ENCODE measurements around the gene NRK. TPM values are rescaled to one million over a fixed set of nuclear protein-coding genes. Genes with fewer than 3 reads are reported as not detected.

Gene NRK
- total RNA-seq, 3 donors from 2014 or later: 0.16 to 2.6 (median 0.66) TPM

DNA sequence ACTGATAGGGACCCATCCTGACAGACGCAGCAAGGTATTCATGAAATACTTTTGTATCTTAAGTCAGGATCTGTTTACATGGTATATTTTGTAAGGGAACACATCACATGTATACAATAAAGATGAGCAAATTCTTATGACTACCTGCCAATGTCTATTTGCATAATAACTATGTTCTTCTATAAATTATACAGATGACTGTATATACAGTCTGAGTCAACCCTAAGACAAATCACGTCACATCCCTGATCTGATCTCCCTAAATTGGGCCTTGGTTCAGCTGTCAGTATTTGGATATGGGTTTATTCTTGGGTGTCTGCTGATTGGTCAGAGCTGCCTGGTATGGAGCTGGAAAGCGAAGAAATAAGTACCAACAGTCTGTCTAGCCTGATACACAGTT, 122.9 kb downstream of the NRK start:
- H3K4me3 ChIP-seq: no peak overlapping the region
- intact Hi-C loops (cut with DNase I; ENCODE audit: low total_unique reads): no loop called here
- peaks cover 0 to 11% of the 10 kb centered on the region in 2 donors for H3K9me3 ChIP-seq
- H3K27me3 ChIP-seq: peaks cover 0 to 17% of the 10 kb centered on the region in 2 donors
- no peaks in the 10 kb centered on the region for H3K4me1 ChIP-seq
- TF ChIP-seq CTCF (IDR thresholded peaks at IDR 0.05): no peak
- H3K27ac ChIP-seq: no peak overlapping the region
- no peak for DNase-seq (ENCODE audit: low spot score in 2 of 2)
- no peaks in the 10 kb centered on the region for H3K36me3 ChIP-seq

- Histone ChIP-seq H3K27ac (no peak overlapping the region), H3K36me3 (no peaks in the 10 kb centered on the region), H3K9me3 (no peaks in the 10 kb centered on the region), H3K4me1 (no peaks in the 10 kb centered on the region), H3K27me3 (peaks cover 0 to 31% of the 10 kb centered on the region in 2 donors), H3K4me3 (no peak overlapping the region)
- TF ChIP-seq POLR2A (IDR thresholded peaks at IDR 0.05) (no peak), POLR2AphosphoS5 (IDR thresholded peaks at IDR 0.05) (no peak), CTCF (IDR thresholded peaks at IDR 0.05) (no peak)
- DNase-seq (ENCODE audit: low spot score in 2 of 2): no peak
- intact Hi-C loops (cut with DNase I; ENCODE audit: low total_unique reads): no loop called here
Observed at GRCh38 chrX:105969487-105969886, 147.1 kb downstream of the NRK start.

GRCh38 chrX:105972690-105973386, 150.5 kb downstream of the NRK start:
- Histone ChIP-seq H3K27ac (no peak overlapping the region), H3K4me1 (no peaks in the 10 kb centered on the region), H3K27me3 (peaks cover 0 to 31% of the 10 kb centered on the region in 2 donors), H3K36me3 (no peaks in the 10 kb centered on the region), H3K9me3 (no peaks in the 10 kb centered on the region), H3K4me3 (no peak overlapping the region)
- no peak for DNase-seq (ENCODE audit: low spot score in 2 of 2)
- intact Hi-C loops (cut with DNase I; ENCODE audit: low total_unique reads): no loop called here
- no peak for TF ChIP-seq POLR2A (IDR thresholded peaks at IDR 0.05)
- no peak for TF ChIP-seq CTCF (IDR thresholded peaks at IDR 0.05)
- no peak for TF ChIP-seq POLR2AphosphoS5 (IDR thresholded peaks at IDR 0.05)

DNA sequence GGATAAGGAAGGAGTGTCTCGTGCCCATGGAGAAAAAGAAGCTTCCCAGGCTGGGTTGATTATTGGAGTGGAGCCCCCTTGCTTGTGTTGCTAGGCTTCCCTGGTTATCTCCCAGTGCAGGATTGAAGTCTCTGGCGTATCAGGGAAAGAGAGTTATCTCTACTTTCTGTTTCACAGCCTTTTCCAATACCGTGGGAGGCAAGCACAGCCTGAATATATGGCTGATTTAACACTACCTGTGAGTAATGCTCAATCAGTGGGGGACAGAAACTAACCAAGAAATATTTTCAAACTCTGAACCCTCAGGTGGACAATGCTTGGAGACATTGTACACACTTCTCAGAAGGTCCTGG, 151.0 kb downstream of the NRK start:
- no peak for TF ChIP-seq CTCF (IDR thresholded peaks at IDR 0.05)
- no peak for TF ChIP-seq POLR2A (IDR thresholded peaks at IDR 0.05)
- no peak for TF ChIP-seq POLR2AphosphoS5 (IDR thresholded peaks at IDR 0.05)
- no peak overlapping the region for H3K27ac ChIP-seq
- intact Hi-C loops (cut with DNase I; ENCODE audit: low total_unique reads): no loop called here
- DNase-seq (ENCODE audit: low spot score in 2 of 2): no peak
- no peaks in the 10 kb centered on the region for H3K9me3 ChIP-seq
- peaks cover 0 to 31% of the 10 kb centered on the region in 2 donors for H3K27me3 ChIP-seq
- no peak overlapping the region for H3K4me3 ChIP-seq
- no peaks in the 10 kb centered on the region for H3K4me1 ChIP-seq
- H3K36me3 ChIP-seq: no peaks in the 10 kb centered on the region

DNA sequence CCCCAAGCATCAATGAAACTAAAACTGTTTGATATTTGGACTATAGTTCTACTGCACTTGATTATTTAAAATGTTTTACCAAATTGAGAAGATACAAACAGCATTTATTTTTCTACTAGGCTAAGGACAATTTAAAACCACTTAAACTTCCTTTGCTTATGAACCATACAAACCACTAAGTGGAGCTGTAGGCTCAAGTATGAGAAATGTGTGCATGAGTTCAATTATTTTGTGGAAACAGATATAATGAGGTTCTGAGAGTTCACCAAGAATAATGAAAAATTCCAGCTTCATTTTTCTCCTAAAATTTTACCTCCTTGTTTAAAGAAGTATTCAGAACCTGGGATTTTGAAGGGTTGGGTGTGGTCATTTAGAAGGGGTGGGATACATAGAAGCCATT, 153.0 kb downstream of the NRK start:
- no peak for DNase-seq (ENCODE audit: low spot score in 2 of 2)
- Histone ChIP-seq H3K9me3 (no peaks in the 10 kb centered on the region), H3K4me3 (no peak overlapping the region), H3K27ac (no peak overlapping the region), H3K4me1 (no peaks in the 10 kb centered on the region), H3K36me3 (no peaks in the 10 kb centered on the region), H3K27me3 (peaks cover 0 to 16% of the 10 kb centered on the region in 2 donors)
- intact Hi-C loops (cut with DNase I; ENCODE audit: low total_unique reads): no loop called here
- TF ChIP-seq POLR2AphosphoS5 (IDR thresholded peaks at IDR 0.05) (no peak), POLR2A (IDR thresholded peaks at IDR 0.05) (no peak), CTCF (IDR thresholded peaks at IDR 0.05) (no peak)

Data from breast epithelium (tissue), 4 donors.